ENCODE measurements around the gene RASSF1. TPM values are rescaled to one million over a fixed set of nuclear protein-coding genes. Genes with fewer than 3 reads are reported as not detected.
"Not testable (repeated sequence)": the region's sequence is repeated elsewhere in the genome, so short reads cannot be mapped to it uniquely, and the experiment has no call there.

The RASSF1 gene
- total RNA-seq, 1 experiment from 2014 or later: 32.0 TPM

DNA sequence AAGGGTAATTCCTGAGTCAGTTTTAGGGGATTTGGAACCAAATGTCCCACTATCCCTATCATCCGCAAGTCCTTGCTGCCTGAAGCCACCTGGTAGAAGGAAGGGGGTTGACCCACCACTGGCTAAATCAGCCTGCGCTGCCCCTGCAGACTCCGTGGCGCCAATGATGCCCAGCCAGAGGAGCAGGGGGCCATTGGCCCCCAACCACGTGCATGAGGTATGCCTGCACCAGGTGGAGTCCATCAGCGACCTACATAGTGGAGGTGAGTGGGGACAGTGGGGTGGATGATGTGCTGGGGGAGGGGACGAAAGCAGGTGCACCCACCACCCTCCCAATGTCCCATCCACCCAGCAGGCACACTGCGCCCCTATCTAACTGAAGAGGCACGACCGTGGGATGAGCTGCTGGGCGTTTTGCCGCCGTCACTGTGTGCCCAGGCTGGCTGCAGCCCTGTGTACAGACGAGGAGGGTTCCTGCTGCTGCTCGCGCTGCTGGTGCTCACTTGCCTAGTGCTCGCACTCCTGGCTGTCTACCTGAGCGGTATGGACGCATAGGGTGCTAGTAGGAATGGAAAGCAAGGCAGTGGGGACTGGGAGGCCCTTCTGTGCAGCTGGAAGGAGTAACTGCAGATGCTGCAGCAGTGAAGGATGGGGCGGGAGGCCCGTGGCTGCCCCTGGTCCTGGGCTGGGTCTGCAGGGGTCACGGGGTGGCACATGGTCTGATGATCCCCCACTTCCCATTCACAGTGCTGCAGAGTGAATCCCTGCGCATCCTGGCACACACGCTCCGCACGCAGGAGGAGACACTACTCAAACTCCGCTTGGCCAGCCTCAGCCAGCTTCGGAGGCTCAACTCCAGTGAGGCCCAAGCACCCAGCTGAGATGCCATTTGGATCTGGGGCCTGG is 54.1 kb downstream of the RASSF1 start:
- H3K36me3 Mint-ChIP-seq (ENCODE audit: insufficient read depth, unreplicated experiment): peaks cover 52% of the 10 kb centered on the region
- TF ChIP-seq, protein P1, sequence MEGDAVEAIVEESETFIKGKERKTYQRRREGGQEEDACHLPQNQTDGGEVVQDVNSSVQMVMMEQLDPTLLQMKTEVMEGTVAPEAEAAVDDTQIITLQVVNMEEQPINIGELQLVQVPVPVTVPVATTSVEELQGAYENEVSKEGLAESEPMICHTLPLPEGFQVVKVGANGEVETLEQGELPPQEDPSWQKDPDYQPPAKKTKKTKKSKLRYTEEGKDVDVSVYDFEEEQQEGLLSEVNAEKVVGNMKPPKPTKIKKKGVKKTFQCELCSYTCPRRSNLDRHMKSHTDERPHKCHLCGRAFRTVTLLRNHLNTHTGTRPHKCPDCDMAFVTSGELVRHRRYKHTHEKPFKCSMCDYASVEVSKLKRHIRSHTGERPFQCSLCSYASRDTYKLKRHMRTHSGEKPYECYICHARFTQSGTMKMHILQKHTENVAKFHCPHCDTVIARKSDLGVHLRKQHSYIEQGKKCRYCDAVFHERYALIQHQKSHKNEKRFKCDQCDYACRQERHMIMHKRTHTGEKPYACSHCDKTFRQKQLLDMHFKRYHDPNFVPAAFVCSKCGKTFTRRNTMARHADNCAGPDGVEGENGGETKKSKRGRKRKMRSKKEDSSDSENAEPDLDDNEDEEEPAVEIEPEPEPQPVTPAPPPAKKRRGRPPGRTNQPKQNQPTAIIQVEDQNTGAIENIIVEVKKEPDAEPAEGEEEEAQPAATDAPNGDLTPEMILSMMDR (IDR thresholded peaks at IDR 0.05; ENCODE audit: unreplicated experiment): no peak
- no peak for DNase-seq (ENCODE audit: unreplicated experiment)
- H3K9me3 Mint-ChIP-seq (ENCODE audit: unreplicated experiment): no peaks in the 10 kb centered on the region
- BruUV-seq (replicated peaks): no TSS peak
- no peak overlapping the region for H3K27ac Mint-ChIP-seq (ENCODE audit: low read depth, unreplicated experiment)
- POLR2A ChIA-PET: no interaction called here
- intact Hi-C loops (cut with micrococcal nuclease): no loop called here
- CTCF ChIA-PET: interaction anchor here (3.2 kb wide), 1 partner anchor 12 kb away, joined by 10 read pairs; no protein-coding TSS in a partner anchor
- H3K27me3 Mint-ChIP-seq (ENCODE audit: insufficient read depth, unreplicated experiment): no peaks in the 10 kb centered on the region
- H3K4me1 Mint-ChIP-seq (ENCODE audit: insufficient read depth, unreplicated experiment): peaks cover 6% of the 10 kb centered on the region
- no peak overlapping the region for H3K4me3 Mint-ChIP-seq (ENCODE audit: unreplicated experiment)

DNA sequence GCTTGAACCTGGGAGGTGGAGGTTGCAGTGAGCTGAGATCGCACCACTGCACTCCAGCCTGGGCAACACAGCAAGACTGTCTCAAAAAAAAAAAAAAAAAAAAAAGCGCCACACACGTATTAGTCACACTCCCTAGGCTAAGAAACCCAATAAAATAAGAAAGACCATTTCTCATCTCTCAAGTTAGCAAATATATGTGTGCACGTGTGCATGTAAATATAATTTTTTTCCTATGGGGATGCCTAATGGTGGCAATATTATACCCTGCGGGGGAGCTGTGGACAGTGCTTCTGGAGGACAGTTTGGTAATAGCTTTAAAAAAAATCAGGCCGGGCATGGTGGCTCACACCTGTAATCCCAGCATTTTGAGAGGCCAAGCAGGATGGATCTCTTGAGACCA is 56.5 kb downstream of the RASSF1 start:
- intact Hi-C loops (cut with micrococcal nuclease); DNase-seq (ENCODE audit: unreplicated experiment); H3K27ac Mint-ChIP-seq (ENCODE audit: low read depth, unreplicated experiment); H3K9me3 Mint-ChIP-seq (ENCODE audit: unreplicated experiment); H3K4me3 Mint-ChIP-seq (ENCODE audit: unreplicated experiment); BruUV-seq (replicated peaks); H3K27me3 Mint-ChIP-seq (ENCODE audit: insufficient read depth, unreplicated experiment); H3K4me1 Mint-ChIP-seq (ENCODE audit: insufficient read depth, unreplicated experiment): not testable (repeated sequence)
- ChIA-PET CTCF (interaction anchor here (0.6 to 1.7 kb wide), 11 partner anchors 9 to 378 kb away, joined by 3 to 10 read pairs (median 4); partner anchors contain the start of gene HYAL2), POLR2A (interaction anchor here (1.1 to 3.4 kb wide), 4 partner anchors 8 to 52 kb away, joined by 3 to 22 read pairs (median 4); partner anchors contain the start of genes GNAI2, IFRD2 and TUSC2)
- H3K36me3 Mint-ChIP-seq (ENCODE audit: insufficient read depth, unreplicated experiment): peaks cover 40% of the 10 kb centered on the region

Other genes with a start within 250 kb of the RASSF1 start
- 34.6 and 51.5 TPM in 2 replicates for gene SEMA3F, start 185.5 kb downstream of the RASSF1 start, total RNA-seq (2022)
- gene GNAT1, start 149.2 kb downstream of the RASSF1 start, total RNA-seq (2022): 0.49 TPM in 1 of 2 replicates, not detected in the other
- gene SLC38A3, start 135.6 kb downstream of the RASSF1 start, total RNA-seq (2022): not detected in 2 replicates
- gene GNAI2, start 104.6 kb downstream of the RASSF1 start, total RNA-seq (2022): 122 and 123 TPM in 2 replicates
- gene SEMA3B, start 71.7 kb downstream of the RASSF1 start, total RNA-seq (2022): 7.6 and 12.5 TPM in 2 replicates
- 0.20 TPM in 1 of 2 replicates, not detected in the other for gene LSMEM2, start 61.7 kb downstream of the RASSF1 start, total RNA-seq (2022)
- 135 and 182 TPM in 2 replicates for gene IFRD2, start 48.4 kb downstream of the RASSF1 start, total RNA-seq (2022)
- gene HYAL3, start 41.4 kb downstream of the RASSF1 start, total RNA-seq (2022): 2.3 and 4.7 TPM in 2 replicates
- gene NAA80, start 41.4 kb downstream of the RASSF1 start, total RNA-seq (2022): 11.4 and 12.4 TPM in 2 replicates
- gene HYAL1, start 37.3 kb downstream of the RASSF1 start, total RNA-seq (2022): 0.42 and 0.70 TPM in 2 replicates
- gene HYAL2, start 18.1 kb downstream of the RASSF1 start, total RNA-seq (2022): 11.6 and 12.6 TPM in 2 replicates
- gene TUSC2, start 12.6 kb downstream of the RASSF1 start, total RNA-seq (2022): 14.5 and 20.4 TPM in 2 replicates
- gene ZMYND10, start 4.9 kb upstream of the RASSF1 start, total RNA-seq (2022): 0.68 and 1.0 TPM in 2 replicates
- 21.1 and 22.1 TPM in 2 replicates for gene NPRL2, start 9.9 kb upstream of the RASSF1 start, total RNA-seq (2022)
- 24.0 and 24.1 TPM in 2 replicates for gene CYB561D2, start 10.0 kb upstream of the RASSF1 start, total RNA-seq (2022)
- 31.9 and 40.3 TPM in 2 replicates for gene TMEM115, start 18.7 kb upstream of the RASSF1 start, total RNA-seq (2022)
- not detected in 2 replicates for gene CACNA2D2, start 162.8 kb upstream of the RASSF1 start, total RNA-seq (2022)
- gene C3orf18, start 226.9 kb upstream of the RASSF1 start, total RNA-seq (2022): 1.3 and 1.9 TPM in 2 replicates
- gene HEMK1, start 228.7 kb upstream of the RASSF1 start, total RNA-seq (2022): 19.9 and 23.8 TPM in 2 replicates

Data from MCF 10A (cell line).